ENCODE data around the gene MBTD1. TPM values are rescaled to one million over a fixed set of nuclear protein-coding genes. Genes with fewer than 3 reads are reported as not detected.

Gene MBTD1
- total RNA-seq, 2 donors from 2014 or later = 15.5 to 16.9 TPM

GRCh38 chr17:51217946-51218345, 41.9 kb downstream of the MBTD1 start:
- H3K27me3 ChIP-seq = no peaks in the 10 kb centered on the region
- H3K36me3 ChIP-seq (replicated peaks in 1 of 2; ENCODE audit: insufficient read depth in 1 of 2, low read depth in 2 of 2) = peaks cover 0 to 18% of the 10 kb centered on the region in 2 donors
- ATAC-seq = no peak
- H3K9me3 ChIP-seq = no peaks in the 10 kb centered on the region
- no peak overlapping the region for H3K4me3 ChIP-seq
- no peak overlapping the region for H3K27ac ChIP-seq
- TF ChIP-seq POLR2A (IDR thresholded peaks at IDR 0.05) (no peak), CTCF (IDR thresholded peaks at IDR 0.05) (no peak)
- intact Hi-C loops (cut with DNase I) = no loop called here
- no peaks in the 10 kb centered on the region for H3K4me1 ChIP-seq
- WGBS, 2 donors = 80 to 90% methylated on average over 1 of the region's 1 CpG
- no peak for DNase-seq

- no peak for DNase-seq
- Histone ChIP-seq H3K4me1 (no peaks in the 10 kb centered on the region), H3K27me3 (no peaks in the 10 kb centered on the region), H3K4me3 (no peak overlapping the region), H3K9me3 (no peaks in the 10 kb centered on the region), H3K27ac (no peak overlapping the region), H3K36me3 (replicated peaks in 1 of 2; ENCODE audit: insufficient read depth in 1 of 2, low read depth in 2 of 2) (peaks cover 0 to 17% of the 10 kb centered on the region in 2 donors)
- ATAC-seq = no peak
- 93% methylated on average over 1 of the region's 1 CpG for WGBS, 2 donors
- TF ChIP-seq POLR2A (IDR thresholded peaks at IDR 0.05) (no peak), CTCF (IDR thresholded peaks at IDR 0.05) (no peak)
- intact Hi-C loops (cut with DNase I) = no loop called here
Observed at GRCh38 chr17:51214920-51215319, 44.9 kb downstream of the MBTD1 start.

DNA sequence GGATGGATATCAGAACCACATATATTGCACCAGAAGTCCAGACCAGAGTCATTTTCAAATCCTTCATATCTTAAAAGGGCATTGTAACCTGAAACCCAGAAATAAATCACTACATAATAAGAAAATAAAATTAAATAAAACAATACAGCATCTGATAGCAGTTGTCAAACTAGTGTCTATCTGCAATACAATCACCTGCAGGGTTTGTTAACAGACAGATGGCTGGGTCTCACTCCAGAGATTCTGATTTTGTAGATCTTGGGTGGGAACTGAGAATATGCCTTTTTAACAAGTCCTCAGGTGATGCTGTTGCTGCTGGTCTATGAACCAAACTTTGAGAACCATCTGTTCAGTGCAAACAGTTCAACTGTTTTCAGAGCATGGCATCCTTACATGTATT, 56.0 kb downstream of the MBTD1 start:
- intact Hi-C loops (cut with DNase I) = no loop called here
- H3K36me3 ChIP-seq (replicated peaks in 1 of 2; ENCODE audit: insufficient read depth in 1 of 2, low read depth in 2 of 2) = peaks cover 0 to 23% of the 10 kb centered on the region in 2 donors
- H3K27ac ChIP-seq = no peak overlapping the region

DNA sequence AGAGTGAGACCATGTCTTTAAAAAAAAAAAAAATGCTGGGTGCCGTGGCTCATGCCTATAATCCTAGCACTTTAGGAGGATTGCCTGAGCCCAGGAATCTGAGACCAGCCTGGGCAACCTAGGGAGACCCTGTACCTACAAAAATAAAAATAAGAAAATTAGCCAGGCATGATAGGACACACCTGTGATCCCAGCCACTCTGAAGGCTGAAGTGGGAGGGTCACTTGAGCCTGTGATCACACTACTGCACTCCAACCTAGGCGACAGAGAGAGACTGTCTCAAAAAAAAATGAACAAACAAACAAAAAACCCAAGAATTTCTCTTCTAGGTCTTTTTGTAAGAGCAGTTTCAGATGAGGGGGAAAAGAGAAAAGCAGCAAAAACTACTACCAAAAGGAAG, 59.0 kb downstream of the MBTD1 start:
- ATAC-seq (no peak), DNase-seq (no peak)
- TF ChIP-seq POLR2A (IDR thresholded peaks at IDR 0.05) (no peak), CTCF (IDR thresholded peaks at IDR 0.05) (no peak)
- Histone ChIP-seq H3K4me3 (no peak overlapping the region), H3K36me3 (replicated peaks in 1 of 2; ENCODE audit: insufficient read depth in 1 of 2, low read depth in 2 of 2) (peaks cover 0 to 23% of the 10 kb centered on the region in 2 donors), H3K27ac (no peak overlapping the region), H3K9me3 (no peaks in the 10 kb centered on the region), H3K27me3 (no peaks in the 10 kb centered on the region), H3K4me1 (no peaks in the 10 kb centered on the region)
- 85 to 98% methylated on average over 2 of the region's 2 CpGs for WGBS, 2 donors
- intact Hi-C loops (cut with DNase I) = no loop called here

More for the DNA sequence above, 56.0 kb downstream of the MBTD1 start:
- TF ChIP-seq POLR2A (IDR thresholded peaks at IDR 0.05) = no peak
- no peak for TF ChIP-seq CTCF (IDR thresholded peaks at IDR 0.05)
- no peak for DNase-seq
- H3K9me3 ChIP-seq = no peaks in the 10 kb centered on the region
- H3K4me3 ChIP-seq = no peak overlapping the region
- H3K27me3 ChIP-seq = no peaks in the 10 kb centered on the region
- H3K4me1 ChIP-seq = no peaks in the 10 kb centered on the region
- ATAC-seq = no peak

- WGBS, 2 donors = 96 to 97% methylated on average over 6 of the region's 6 CpGs
- ATAC-seq = no peak
- Histone ChIP-seq H3K27me3 (no peaks in the 10 kb centered on the region), H3K9me3 (no peaks in the 10 kb centered on the region), H3K27ac (no peak overlapping the region), H3K36me3 (replicated peaks in 1 of 2; ENCODE audit: insufficient read depth in 1 of 2, low read depth in 2 of 2) (peaks cover 0 to 27% of the 10 kb centered on the region in 2 donors), H3K4me1 (no peaks in the 10 kb centered on the region), H3K4me3 (no peak overlapping the region)
- no peak for DNase-seq
- intact Hi-C loops (cut with DNase I) = no loop called here
- TF ChIP-seq POLR2A (IDR thresholded peaks at IDR 0.05) (no peak), CTCF (IDR thresholded peaks at IDR 0.05) (no peak)
Observed at GRCh38 chr17:51200295-51200694, 59.6 kb downstream of the MBTD1 start.

Measured in body of pancreas (tissue), 4 donors.